Heart left ventricle (tissue), 16 donors: Measurements from ENCODE around the gene SPEG. TPM values are rescaled to one million over a fixed set of nuclear protein-coding genes. Genes with fewer than 3 reads are reported as not detected.

Source experiments
- ATAC-seq, 4 donors: fragments of 200-7000 bp; cut with Tn5 transposase; one replicate each; pipeline ENCODE4 v1.9.1; 2020 to 2022; ENCODE audit warnings: moderate library complexity in 4 of 4, mild to moderate bottlenecking in 3 of 4, moderate number of reproducible peaks in 1 of 4
- DNase-seq, 5 donors: peaks; one replicate each; pipeline ENCODE4 v3.0.0-alpha.2; 2020
- H3K27ac ChIP-seq, 12 donors: fragments of 200-600 bp; sonication (generic) in 4 of 12; one replicate each; pipeline versions ENCODE4 v1.5.0 to v1.8.0; 2016 to 2022; ENCODE audit warnings: mild to moderate bottlenecking in 2 of 12
- H3K27me3 ChIP-seq, 9 donors: fragments of 200-600 bp; sonication (generic) in 2 of 9; one replicate each; pipeline versions ENCODE4 v1.5.1 to v1.8.0; 2016 to 2022; ENCODE audit warnings: mild to moderate bottlenecking in 3 of 9
- H3K36me3 ChIP-seq, 9 donors: fragments of 200-600 bp; sonication (generic) in 2 of 9; one replicate each; pipeline versions ENCODE4 v1.5.0 to v1.8.0; 2018 to 2022; ENCODE audit warnings: mild to moderate bottlenecking in 2 of 9
- H3K4me1 ChIP-seq, 12 donors: fragments of 200-600 bp; sonication (generic) in 4 of 12; one replicate each; pipeline versions ENCODE4 v1.5.0 to v1.8.0; 2016 to 2022; ENCODE audit warnings: mild to moderate bottlenecking in 3 of 12
- H3K4me3 ChIP-seq, 12 donors: fragments of 200-600 bp; sonication (generic) in 4 of 12; one replicate each; pipeline versions ENCODE4 v1.5.0 to v1.8.0; 2017 to 2022; ENCODE audit warnings: mild to moderate bottlenecking in 9 of 12, moderate library complexity in 4 of 12
- H3K9me3 ChIP-seq, 12 donors: fragments of 200-600 bp; sonication (generic) in 4 of 12; one replicate each; pipeline versions ENCODE4 v1.5.0 to v1.8.0; 2016 to 2022; ENCODE audit warnings: mild to moderate bottlenecking in 1 of 12
- CTCF ChIP-seq, 12 donors: fragments of 200-600 bp; sonication (generic) in 4 of 12; IDR thresholded peaks; one replicate each; pipeline versions ENCODE4 v1.5.0 to v1.8.0; 2018 to 2022; ENCODE audit warnings: antibody characterized with exemption in 12 of 12, mild to moderate bottlenecking in 5 of 12
- POLR2A ChIP-seq, 2 donors: fragments of 450-650 bp; IDR thresholded peaks; one replicate each; pipeline ENCODE4 v1.6.1; 2017; ENCODE audit warnings: antibody characterized with exemption in 2 of 2, mild to moderate bottlenecking in 2 of 2, moderate library complexity in 2 of 2
- WGBS, 4 donors: extraction: QIAGEN DNeasy Blood & Tissue Kit in 2 of 4; methylation state at CpG; one replicate each; pipeline versions ENCODE4 v1.1.5 to v1.1.7; 2013 to 2018; 5-methylcytosine and 5-hydroxymethylcytosine counted together
- intact Hi-C, 10 donors: fragments of 100-400 bp; cut with DNase I; formaldehyde crosslinking; loops; one replicate each; pipeline versions ENCODE4 v1.11.1 to v1.14.2; 2022
- polyA plus RNA-seq, 2 donors: library from polyadenylated mRNA; stranded (reverse); fragments of 200-250 nt; gene quantifications; one replicate each; pipeline ENCODE4 v1.2.3, GENCODE V29; 2013
- total RNA-seq, 9 donors: library from RNA; depleted of rRNA in 2 of 9; stranded (reverse); fragments of >200 nt in 2 of 9; fragmentation: NEBNext Ultra II Directional in 3 of 9; extraction: Animal tissue kit (Norgen Biotek cat#: 25700) in 3 of 9; gene quantifications; one replicate each; pipeline versions ENCODE4 v1.1.0 to v1.2.4, GENCODE V29; 2016 to 2023
- donor health status: ischemic (EF 13 %, LVEDD 7.1; RV severe dilation, severe dysfunction).
- donor health status: healthy with polysubstance abuse.
- donor health status: DM: no; HTN: yes; CAD: no.
- donor health status: DM: no; HTN: no; CAD: no.
- donor health status: ischemic (EF 25% LVEDD 6.9; RV normal size, moderate dysfunction).
- donor health status: ischemic (EF 25% LVEDD 5.7; RV mildly dilated, moderate dysfunction).
- donor health status: healthy.
- donor health status: DM: yes; HTN: yes; CAD: no.
- donor health status: ischemic (EF 35%, LVEDD 5.7; RV mildly dilated, moderate dysfunction).
- donor health status: nonischemic (EF 11% LVEDD 7.7; RV severe dilation, severe dysfunction).
- donor health status: DM: yes; HTN: yes; CAD: no.
- donor health status: PGD.
- donor health status: ischemic (EF 29% LVEDD 5.4; RV normal size, mild dysfunction).
- donor health status: nonischemic (EF 23%, LVEDD 6.1; RV moderate dilation, normal function).

SPEG gene
- total and polyA plus RNA-seq, 11 donors = 64.8 to 150 (median 108) TPM

GRCh38 chr2:219452361-219453317 is 18.0 kb downstream of the SPEG start:
- H3K4me3 ChIP-seq = no peak overlapping the region
- H3K27me3 ChIP-seq = peaks cover 0 to 23% (median 0%) of the 10 kb centered on the region in 9 donors
- DNase-seq = peak; percentile 64 to 86 (median 68)
- H3K4me1 ChIP-seq = peaks cover 0 to 47% (median 19%) of the 10 kb centered on the region in 12 donors
- H3K27ac ChIP-seq = peak overlapping the region; percentile 78 to 96 (median 90)
- TF ChIP-seq CTCF (IDR thresholded peaks at IDR 0.05) (no peak), POLR2A (IDR thresholded peaks at IDR 0.05) (no peak)
- H3K36me3 ChIP-seq = peaks cover 0 to 29% (median 0%) of the 10 kb centered on the region in 9 donors
- ATAC-seq = peak; percentile 52 to 81 (median 70)
- intact Hi-C loops = loop anchor here in 2 of 10 donors (2.0 to 10.0 kb wide), 2 partner anchors 18 to 48 kb away; partner anchors contain the start of gene SPEG (in 1 of the 2)
- H3K9me3 ChIP-seq = no peaks in the 10 kb centered on the region
- 50 to 57% (median 56%) methylated on average over 22 to 23 of the region's 23 CpGs for WGBS, 4 donors

DNA sequence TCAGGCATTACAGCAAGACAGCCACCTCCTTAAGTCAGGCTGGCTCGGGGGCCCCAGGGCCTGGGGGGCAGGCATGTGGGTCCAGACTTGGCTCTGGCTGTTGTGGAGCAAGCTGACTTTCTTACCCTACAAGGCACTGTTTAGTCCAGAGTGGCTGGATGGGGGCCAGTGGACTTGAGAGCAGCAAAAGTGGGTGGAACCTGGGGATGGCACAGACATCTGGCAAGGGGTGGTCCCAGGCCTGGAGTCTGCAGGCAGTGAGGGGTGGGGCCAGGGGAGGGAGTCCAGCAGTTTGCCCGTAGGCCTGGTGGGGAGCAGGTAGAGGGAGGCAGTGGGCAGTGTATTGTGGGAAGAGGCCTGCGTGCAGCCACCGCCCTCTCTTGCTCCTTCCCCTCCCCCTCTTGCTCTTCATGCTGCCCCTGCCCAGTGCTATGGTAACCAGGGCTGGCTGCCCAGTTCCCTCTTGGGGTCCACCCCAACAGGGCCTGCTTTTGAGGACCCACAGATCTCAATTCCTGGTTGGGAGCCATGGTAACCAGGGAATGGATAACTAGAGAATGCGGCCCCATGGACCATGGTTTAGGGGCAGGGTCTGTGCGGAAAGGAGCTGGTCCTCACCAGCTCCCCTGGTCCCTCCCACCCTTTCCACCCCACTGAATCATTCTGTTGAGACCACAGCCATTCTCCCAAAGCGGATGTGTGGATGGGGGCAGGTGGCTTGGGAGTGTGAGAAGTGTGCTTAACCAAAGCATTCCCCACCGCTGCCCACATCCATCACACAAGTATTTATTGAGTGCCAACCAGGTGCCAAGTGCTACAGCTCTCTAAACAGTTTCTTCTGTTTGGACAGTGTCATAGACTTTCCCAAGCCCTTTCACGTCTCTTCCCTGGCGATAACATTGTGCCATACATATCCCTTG is 19.3 kb downstream of the SPEG start:
- peak; percentile 68 to 94 (median 87) for DNase-seq
- peaks cover 0 to 52% (median 19%) of the 10 kb centered on the region in 12 donors for H3K4me1 ChIP-seq
- H3K27me3 ChIP-seq = peaks cover 0 to 14% (median 0%) of the 10 kb centered on the region in 9 donors
- no peak for TF ChIP-seq CTCF (IDR thresholded peaks at IDR 0.05)
- TF ChIP-seq POLR2A (IDR thresholded peaks at IDR 0.05) = no peak
- intact Hi-C loops = loop anchor here in 2 of 10 donors (2.0 to 10.0 kb wide), 2 partner anchors 19 to 49 kb away; partner anchors contain the start of gene SPEG (in 1 of the 2)
- peaks cover 0 to 28% (median 0%) of the 10 kb centered on the region in 9 donors for H3K36me3 ChIP-seq
- peak; percentile 26 to 71 (median 67) for ATAC-seq
- H3K27ac ChIP-seq = peak overlapping the region; percentile 78 to 96 (median 90)
- WGBS, 4 donors = 60 to 79% (median 72%) methylated on average over 9 to 10 of the region's 10 CpGs
- H3K4me3 ChIP-seq = no peak overlapping the region
- H3K9me3 ChIP-seq = no peaks in the 10 kb centered on the region

- Histone ChIP-seq H3K4me3 (no peak overlapping the region), H3K9me3 (no peaks in the 10 kb centered on the region), H3K27ac (peak overlapping the region in 3 of 12 donors; percentile 3 to 96 (median 90)), H3K4me1 (peaks cover 0 to 66% (median 26%) of the 10 kb centered on the region in 12 donors), H3K27me3 (peaks cover 0 to 12% (median 0%) of the 10 kb centered on the region in 9 donors), H3K36me3 (peaks cover 0 to 19% (median 0%) of the 10 kb centered on the region in 9 donors)
- DNase-seq = peak in 1 of 5 donors; percentile 16
- intact Hi-C loops = loop anchor here in 4 of 10 donors (5.0 to 10.0 kb wide), 2 partner anchors 51 to 72 kb away; no protein-coding TSS in a partner anchor
- no peak for TF ChIP-seq POLR2A (IDR thresholded peaks at IDR 0.05)
- no peak for TF ChIP-seq CTCF (IDR thresholded peaks at IDR 0.05)
- WGBS, 4 donors = 73 to 85% (median 81%) methylated on average over 6 of the region's 6 CpGs
- no peak for ATAC-seq
These were observed 20.9 kb downstream of the SPEG start for GRCh38 chr2:219455581-219455980.
